Fibroblast of skin of back (primary cell): ENCODE data around the gene CCDC170.

Source experiments
- DNase-seq: peaks from one replicate; pipeline ENCODE4 v3.0.0-alpha.2; 2013

The CCDC170 gene

DNA sequence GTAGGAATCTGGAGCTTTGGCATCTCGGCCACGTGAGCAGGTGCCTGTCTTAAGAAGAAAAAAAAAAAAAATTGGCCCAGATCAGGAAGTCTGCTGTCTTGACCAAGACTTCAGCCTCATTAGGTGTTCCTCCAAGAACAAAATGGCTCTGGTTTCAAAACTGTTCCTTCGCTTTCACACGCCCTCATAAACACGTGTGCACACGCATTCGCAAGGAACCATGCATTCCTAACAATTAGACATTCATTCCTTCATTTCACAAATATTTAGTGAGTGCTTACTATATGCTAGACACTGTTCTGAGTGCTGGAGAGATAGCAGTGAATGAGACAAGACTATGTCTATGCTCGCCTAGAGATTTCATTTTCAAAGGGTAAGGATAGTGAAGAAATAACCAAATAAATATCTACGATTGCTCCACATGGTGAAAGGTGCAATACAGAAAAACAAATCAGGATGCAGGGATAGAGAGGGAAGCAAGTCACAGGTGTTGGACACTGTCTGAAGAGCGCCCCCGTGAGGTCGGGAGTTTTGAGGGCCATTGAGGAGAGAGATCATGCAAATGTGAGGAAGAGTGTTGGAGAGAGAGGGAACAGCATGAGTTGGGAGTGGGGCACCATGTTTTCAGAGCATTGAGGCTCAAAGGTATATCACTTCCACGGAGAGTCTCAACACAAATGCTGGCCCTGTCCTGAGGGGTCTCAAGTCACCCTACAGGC is 53.3 kb downstream of the CCDC170 start:
- no peak for DNase-seq

DNA sequence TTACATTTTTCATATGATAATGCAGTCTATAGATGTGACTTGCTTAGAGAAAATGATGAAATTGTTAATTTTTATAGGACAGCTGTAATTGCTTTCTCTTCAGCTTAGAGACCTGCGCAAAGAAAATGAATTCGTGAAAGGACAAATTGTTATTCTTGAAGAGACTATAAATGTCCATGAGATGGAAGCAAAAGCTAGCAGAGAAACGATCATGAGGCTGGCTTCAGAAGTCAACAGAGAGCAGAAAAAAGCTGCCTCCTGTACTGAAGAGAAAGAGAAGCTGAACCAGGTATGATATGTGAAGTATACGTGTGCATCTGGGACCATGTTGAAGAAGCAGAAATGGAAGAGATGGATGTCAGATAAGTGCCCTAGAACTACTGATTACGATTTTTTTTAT is 54.4 kb downstream of the CCDC170 start:
- no peak for DNase-seq

DNA sequence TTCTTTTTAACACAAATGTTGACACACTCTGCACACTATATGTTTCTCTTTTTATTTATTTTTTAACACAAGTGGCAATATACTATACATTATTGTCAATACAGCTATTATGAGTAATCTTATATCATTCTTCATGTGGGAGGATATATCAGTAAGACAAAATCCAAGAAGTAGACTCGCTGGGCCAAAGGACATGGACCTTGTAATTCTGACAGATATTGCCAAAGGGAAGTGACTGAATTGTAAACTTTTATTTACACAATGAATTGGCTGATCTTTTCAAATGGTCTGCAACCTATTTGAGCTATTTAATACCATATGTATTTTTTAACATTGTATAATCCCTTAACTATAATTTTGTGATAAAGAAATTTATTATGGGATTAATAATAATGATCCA is 56.0 kb downstream of the CCDC170 start:
- no peak for DNase-seq

DNA sequence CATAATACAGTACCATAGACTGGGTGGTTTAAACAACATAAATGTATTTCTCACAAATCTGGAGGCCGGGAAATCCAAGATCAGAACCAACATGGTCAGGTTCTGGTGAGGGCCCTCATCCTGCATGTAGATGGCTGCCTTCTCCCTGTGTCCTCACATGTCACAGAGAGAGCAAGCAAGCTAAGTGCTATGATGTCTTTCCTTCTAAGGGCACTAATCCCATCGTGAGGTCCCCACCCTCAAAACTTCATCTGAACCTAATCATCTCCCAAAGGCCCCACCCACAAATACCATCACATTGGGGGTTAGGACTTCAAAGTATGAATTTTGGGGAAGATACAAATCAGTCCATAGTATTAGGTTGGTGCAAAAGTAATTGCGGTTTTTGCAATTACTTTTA is 56.8 kb downstream of the CCDC170 start:
- DNase-seq, result no peak

DNA sequence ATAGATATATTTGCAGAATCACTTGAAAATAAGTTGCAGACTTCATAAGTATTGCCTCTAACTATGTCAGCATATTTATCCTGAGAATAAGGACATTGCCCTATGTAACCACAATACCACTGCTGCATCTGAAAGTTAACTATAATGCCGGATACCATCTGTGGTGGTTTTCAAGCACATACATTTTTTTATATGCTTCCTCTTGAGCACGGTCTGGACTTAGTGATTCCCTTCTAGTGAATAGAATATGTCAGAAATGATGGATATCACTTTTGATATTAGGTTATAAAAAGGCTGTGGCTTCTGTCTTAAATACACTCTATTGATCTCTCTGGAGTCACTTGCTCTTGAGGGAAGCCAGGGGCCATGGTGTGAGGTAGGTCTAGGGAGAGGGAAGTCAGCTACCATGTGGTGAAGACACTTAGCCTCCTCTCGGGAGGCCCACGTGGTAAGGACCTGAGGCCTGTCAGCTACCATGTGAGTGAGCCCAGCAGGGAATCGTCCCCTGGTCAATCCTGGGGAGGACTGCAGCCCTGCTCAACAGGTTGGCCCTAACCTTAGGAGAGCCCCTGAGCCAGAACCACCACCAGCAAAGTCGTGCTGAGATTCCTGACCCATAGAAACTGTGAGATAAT is 57.5 kb downstream of the CCDC170 start:
- no peak for DNase-seq

DNA sequence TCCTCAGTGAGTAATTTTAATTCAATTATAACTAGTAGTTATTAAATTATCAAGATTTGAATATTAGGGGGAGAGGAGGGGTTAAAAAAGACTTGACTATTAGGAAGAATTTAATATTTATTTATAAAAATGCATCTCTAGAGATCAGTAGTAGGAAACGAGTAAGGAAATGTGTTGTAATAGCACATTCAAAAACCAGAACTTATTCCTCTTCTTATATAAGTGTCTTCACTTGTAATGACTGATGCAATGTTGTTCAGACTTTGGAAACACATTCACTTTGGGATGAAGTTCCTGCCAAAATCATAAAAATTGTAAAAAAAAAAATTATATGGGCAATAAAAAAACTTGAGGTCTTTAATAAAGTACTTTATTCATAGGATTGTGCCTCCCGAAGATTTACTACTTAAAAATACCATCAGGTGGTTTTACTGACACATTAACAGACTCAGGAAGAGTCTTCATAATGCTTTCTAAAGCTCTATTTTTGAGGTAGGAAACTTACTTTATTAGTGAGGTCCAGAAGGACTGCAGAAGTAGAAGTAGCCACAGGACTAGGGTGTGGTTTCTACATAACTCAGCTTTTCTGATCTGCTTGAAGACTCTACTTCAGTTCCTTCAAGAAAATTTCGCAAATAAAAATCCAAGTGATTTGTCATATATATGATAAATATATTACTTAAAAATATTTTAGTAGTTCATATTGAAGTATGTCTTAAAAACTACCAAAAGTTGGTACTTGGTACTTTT is 59.8 kb downstream of the CCDC170 start:
- DNase-seq, result no peak

DNA sequence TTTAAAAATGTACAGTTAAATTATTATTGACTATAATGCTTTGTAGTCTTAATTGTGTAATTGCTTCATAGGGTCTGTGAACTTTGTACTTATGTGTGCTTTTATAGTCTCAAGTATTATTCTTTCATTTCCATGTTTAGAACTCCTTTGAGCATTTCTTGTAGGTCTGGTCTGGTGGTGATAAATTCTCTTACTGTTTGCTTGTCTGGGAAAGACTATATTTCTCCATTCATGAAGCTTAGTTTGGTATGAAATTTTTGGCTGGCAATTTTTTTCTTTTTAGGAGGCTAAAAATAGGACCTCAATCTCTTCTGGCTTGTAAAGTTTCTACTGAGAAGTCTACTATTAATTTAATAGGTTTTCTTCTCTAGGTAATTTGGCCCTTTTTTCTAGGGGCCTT is 67.4 kb downstream of the CCDC170 start:
- DNase-seq, result no peak

DNA sequence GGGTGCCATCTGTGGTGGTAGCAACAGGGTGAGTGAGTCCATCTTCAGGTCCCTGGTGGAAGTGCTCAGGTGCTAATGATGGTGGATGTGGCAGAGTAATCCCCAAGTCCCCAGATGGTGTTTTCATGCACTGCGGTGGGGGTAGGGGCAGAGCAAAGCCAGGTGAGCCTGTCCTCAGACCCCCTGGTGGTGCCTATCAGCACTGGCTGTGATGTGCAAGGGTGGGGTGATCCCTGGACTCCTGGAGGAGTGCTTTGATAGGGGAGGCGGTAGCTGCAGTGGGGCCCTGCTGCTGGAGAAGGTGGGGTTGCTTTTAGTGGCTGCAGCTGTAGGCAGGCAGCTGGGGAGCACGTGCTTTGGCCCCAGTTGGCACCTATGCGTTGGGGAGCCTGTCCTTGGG is 70.8 kb downstream of the CCDC170 start:
- no peak for DNase-seq

DNA sequence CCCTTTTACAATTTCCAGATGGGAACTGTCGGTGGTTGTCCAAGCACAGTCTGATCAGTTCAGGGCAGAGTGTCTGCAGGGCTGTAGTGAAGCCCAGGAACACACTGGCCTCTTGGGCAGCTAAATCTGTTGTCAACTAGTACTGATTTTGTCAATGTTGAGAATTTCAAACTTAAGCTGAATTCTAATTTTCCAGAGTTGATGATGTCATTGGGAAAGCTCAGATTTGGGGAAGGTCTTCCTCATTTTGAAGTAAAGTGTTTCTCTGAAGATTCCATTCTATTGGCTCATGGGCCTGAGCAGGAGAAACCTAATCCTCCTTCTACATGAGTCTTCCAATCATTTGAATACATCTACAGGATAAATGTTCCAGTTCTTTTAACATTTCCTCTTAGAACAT is 72.1 kb downstream of the CCDC170 start:
- no peak for DNase-seq

DNA sequence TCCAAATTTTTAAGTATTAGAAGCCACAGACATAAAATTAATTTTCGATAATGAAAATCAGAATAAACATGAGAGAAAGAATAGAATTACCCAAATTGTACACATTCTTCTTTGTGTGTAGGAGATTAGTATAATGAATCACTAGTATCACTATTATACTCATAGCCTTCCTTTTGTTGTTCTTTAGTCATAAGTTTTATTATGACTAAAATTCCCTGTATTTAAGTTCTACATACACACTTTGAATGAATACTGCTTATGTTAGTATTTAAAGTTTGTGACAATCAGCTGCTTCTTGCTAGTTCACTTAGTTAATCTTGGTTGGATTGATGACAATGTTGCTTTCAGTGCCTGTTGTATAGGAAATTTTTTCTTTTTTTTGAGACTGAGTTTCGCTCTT is 72.7 kb downstream of the CCDC170 start:
- DNase-seq, result no peak

DNA sequence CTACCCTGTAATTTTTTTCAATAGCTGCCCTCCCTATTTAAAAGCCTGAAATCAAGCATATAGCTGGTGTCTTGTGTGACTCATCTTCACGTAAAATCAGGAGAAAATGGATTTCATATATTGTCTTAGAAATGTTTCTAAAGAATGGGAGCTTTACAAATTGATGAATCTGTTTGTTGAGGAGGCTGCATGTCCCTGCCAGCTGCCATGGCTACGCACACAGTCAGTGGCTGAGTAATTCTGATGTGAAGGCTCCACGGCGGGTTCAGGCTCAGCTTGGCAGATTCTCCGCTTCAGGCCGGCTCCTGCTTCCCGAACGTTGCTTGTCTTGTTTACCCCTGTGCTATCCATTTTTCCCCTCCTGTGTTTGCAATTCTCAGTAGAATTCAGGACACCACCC is 82.8 kb downstream of the CCDC170 start:
- DNase-seq, result no peak

DNA sequence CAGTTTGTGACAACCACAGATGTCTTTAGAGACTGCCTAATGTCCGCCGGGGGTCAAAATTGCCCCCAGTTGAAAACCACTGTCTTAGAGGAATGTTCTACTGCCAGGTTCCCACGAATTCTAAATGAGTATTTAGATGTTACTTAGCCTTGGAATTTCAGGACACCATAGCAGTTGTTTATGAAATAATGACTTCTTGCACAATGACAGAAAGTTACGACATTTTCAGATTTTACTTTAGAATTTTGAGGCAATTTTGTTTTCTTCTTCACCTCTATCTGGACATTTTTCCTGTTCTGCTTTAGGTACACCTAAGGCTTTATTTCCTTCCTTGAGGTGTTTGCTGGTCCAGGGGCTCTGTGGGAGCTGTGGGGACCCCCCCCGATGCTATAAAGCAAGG is 83.4 kb downstream of the CCDC170 start:
- DNase-seq, result no peak

DNA sequence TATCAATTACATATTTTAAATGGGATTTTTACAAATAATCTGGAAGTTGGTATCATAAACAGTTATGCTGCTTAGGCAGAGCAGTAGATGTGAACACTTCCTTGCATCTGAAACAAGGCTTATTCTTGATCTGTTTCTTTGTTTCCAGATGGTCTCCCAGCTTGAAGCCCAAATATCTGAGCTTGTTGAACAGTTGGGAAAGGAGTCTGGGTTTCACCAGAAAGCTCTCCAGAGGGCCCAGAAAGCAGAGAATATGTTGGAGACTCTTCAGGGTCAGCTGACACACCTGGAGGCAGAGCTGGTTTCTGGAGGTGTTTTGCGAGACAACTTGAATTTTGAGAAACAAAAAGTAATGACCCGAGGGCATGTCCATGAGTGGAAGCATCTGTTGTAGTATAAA is 91.9 kb downstream of the CCDC170 start:
- no peak for DNase-seq

DNA sequence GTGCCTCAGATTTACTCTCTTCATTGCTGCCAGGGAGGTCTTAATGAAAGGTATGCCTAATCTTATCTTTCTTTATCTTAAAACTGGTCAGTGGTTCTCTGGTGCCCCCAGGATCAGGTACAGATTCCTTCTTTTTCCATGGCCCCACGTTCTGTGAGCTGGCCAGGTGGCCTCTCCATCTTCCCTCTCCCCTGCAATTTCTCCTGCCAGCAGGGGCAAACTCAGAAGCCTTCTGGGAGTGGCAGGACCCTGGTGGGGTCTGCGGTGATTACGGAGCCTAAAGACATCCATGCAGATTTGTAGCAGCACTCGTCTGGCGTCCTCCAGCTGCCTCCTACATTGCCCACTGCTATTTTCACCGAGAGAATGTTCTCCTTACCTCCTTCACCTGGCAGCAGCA is 95.8 kb downstream of the CCDC170 start:
- DNase-seq, result no peak

DNA sequence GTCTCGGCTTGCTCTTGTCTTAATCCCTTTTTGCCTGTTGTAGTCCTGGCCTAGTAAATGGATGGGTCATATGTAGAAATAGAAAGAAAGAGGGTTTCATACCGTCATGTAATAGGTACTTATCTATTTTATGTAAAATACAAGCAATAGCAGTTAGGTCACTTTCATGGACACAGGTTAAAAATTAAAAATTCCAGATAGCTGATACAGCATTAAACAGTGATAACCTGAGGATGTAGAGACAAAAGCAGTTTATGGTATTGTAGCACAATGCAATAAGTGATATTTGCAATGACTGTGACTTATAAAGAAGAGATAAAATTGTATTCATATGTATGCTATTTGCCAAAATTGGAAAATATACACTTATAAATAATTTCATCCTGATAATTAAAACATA is 96.9 kb downstream of the CCDC170 start:
- DNase-seq, result no peak

DNA sequence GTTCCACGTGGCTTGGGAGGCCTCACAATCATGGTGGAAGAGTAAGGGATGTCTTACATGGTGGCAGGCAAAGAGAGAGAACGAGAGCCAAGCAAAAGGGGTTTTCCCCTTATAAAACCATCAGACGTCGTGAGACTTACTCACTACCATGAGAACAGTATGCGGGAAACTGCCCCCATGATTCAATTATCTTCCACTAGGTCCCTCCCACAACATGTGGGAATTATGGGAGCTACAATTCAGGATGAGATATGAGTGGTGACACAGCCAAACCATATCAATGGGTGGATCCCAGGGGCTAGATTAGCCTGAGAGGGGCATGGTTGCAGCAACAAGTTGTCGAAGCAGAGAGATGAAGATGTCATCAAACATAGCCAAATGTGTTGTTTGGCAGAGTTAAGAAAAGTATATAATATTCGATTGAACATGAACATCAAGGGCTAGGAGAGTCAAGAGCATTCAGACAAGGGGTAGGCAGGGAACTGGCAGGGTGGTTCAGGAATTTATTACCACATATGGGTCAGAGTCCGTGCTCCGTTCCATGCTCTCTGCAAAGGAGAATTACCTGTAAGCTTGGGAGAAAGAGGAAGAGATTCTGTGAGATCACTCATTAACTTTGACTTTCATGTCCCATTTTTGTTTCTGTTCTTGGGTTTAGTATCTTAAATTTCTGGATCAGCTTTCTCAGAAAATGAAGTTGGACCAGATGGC is 98.8 kb downstream of the CCDC170 start:
- no peak for DNase-seq

DNA sequence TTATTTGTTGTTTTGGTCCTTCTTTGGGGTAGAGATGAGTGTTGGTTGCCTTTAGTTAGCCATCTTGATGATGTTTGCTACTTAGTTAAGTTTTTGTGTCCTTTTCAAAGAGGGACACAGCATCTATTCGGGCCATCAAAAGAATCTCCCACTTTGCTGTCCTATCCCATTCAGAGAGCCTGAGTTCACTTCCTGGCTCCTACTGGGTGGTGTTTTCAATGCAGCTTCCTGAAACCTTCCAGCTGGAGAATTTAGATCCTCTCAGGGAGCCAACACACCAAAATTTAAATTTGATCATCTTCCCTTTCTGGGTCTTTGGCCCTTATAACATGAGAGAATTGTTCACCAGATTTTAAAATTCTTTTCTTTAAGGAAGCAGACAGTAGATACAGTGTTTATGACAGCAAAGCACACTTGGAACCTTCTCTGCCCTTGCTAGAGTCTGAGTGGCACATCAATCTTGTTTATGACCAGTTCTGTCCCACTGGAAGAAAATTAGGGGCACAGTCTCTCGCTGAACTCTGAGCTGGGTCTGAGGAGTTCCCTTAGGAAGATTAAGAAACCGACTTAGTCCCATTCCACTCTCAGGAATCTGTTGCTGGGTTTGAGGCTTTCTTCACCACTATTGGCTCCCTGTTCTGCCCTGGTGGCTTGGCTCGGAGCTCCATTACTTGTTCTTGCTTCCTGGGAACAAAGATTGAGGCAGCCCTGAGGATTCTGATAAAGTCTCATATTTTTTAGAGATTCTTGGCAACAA is 115.5 kb downstream of the CCDC170 start:
- DNase-seq, result no peak

DNA sequence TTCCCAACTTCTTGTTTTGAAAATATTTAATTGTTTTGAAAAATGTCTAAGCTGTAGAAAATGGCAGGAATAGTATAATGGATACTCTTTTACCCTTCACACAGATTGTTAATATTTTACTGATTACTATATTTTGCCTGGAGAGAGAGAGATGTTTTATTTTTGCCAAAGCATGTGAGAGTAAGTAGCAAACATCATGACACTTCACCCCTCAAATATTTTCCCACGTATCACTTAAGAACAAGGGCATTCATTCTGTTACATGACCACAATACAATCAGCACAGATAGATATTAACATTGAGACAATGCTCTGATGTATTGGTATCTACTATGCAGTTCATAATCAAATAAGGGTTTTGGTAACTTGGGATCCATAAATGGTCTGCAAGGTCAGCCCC is 116.5 kb downstream of the CCDC170 start:
- no peak for DNase-seq

DNA sequence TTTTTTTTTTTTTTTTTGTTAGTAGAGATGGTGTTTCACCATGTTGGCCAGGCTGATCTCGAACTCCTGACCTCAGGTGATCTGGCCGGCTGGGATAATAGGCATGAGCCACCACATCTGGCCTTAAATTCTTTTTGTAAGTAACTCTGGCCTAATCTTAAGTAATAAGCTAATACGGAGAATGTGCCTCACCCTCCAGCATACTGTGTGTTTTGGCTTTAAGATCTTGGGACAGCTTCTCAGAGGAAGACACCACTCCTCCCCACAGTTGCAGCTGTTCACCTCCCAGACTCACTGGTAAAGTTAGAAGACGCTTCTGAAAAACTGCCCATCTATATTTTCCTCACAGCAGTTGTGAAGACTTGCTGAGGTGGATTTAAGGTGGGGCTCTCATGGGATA is 120.8 kb downstream of the CCDC170 start:
- no peak for DNase-seq

DNA sequence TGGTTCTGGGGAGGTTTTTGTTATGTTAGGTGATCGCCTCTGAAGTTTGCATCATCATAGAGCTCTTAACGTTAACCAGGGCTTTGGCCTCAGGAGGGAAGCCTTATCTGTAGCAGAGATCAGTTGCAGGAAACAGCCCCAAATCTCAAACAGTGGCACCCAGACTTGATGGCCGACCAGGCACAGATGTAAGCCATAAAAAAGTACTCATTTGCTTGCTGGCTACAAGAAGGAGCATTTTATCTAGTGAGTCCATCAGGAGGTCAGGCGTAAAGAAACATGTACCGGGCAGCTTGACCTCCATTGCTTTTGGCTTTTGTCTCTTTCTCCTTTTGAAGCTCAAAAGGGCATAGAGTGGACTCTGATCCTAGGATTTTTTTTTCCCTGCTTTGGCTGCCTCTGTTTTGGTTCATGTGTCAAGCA is 122.3 kb downstream of the CCDC170 start:
- no peak for DNase-seq

DNA sequence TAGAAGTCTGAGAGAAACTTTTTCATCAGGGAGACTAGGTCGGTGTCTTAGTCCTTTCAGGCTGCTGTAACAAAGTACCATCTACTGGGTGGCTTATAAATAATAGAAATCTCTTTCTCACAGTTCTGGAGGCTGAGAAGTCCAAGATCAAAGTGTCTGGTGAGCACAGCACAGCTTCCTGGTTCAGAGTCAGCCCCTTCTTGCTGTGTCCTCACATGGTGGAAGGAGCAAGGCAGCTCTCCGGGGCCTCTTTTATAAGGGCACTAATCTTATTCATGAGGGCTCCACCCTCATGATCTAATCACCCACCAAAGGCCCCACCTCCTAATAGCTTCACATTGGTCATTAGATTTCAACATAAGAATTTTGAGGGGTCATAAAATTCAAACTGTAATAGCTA is 122.8 kb downstream of the CCDC170 start:
- no peak for DNase-seq

DNA sequence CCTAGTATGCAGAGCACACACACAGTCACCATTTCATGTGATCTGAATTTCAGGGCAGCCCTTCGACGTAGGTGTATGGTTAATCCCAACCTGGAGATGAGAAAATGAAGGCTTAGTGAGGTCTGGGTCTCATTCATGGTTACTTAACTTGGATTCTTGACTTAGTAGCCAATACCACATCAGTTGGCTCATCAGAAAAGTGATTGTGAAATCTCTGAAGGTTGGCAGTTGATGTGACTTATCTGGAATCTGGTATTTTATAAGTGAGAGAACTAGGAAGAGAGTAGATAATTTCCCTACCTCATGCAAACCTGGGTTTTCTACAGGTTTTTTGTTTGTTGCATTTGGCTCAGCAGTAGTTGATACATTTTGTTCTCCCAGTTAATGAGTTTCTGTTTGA is 123.7 kb downstream of the CCDC170 start:
- no peak for DNase-seq

DNA sequence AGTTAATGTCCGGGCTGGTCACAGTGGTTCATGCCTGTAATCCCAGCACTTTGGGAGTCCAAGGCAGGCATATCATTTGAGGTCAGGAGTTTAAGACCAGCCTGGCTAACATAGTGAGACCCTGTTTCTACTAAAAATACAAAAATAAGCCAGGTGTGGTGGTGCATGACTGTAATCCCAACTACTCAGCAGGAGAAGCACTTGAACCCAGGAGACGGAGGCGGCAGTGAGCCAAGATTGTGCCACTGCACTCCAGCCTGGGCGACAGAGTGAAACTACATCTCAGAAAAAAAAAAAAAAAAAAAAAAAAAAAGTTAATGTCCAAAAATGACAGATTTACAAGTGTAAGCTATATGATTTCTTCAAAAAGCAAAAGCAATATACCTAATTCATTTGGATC is 124.9 kb downstream of the CCDC170 start:
- DNase-seq, result no peak
